Measurements from ENCODE around the gene INPP1.

Gene INPP1

DNA sequence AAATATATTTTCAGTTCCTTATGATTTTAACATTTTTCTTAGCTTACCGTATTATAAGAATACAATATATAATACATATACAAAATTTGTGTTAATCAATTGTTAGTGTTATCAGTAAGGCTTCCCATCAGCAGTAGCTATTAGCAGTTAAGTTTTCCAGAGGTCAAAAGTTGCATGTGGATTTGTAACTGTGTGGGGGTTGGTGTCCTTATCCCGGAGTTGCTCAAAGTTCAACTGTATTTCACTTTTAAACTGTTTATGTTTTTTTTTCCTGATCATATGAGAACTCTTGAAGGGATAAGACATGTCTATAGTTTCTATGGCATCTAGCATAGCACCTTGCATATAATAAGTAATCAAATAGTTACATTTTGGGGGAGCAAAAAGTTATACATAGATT lies 52.9 kb downstream of the INPP1 start:
- Histone ChIP-seq H3K36me3 (ENCODE audit: insufficient read depth, low read length) (no peaks in the 10 kb centered on the region), H3F3A (ENCODE audit: low read depth) (no peaks in the 10 kb centered on the region), H3K4me3 (ENCODE audit: low read length, poor library complexity, severe bottlenecking) (no peak overlapping the region), H3K9me2 (replicated peaks; ENCODE audit: low read depth, low read length) (no peaks in the 10 kb centered on the region), H3K79me2 (ENCODE audit: insufficient read depth, low read length) (no peaks in the 10 kb centered on the region), H3K27me3 (ENCODE audit: insufficient read depth, low read length, poor library complexity, severe bottlenecking) (no peaks in the 10 kb centered on the region), H4K20me1 (ENCODE audit: insufficient read depth, low read length, poor library complexity, severe bottlenecking) (no peaks in the 10 kb centered on the region), H3K9ac (ENCODE audit: low read depth, low read length, poor library complexity, severe bottlenecking) (no peak overlapping the region), H3K4me2 (ENCODE audit: low read depth, low read length, poor library complexity, severe bottlenecking) (no peak overlapping the region), H3K9me3 (ENCODE audit: insufficient read depth, low read depth, low read length) (no peaks in the 10 kb centered on the region), H2AFZ (ENCODE audit: low read length) (no peak overlapping the region), H3K4me1 (ENCODE audit: insufficient read depth, low read length, poor library complexity, severe bottlenecking) (no peaks in the 10 kb centered on the region)
- TF ChIP-seq EZH2phosphoT487 (IDR thresholded peaks at IDR 0.05; ENCODE audit: borderline replicate concordance), result no peak
- TF ChIP-seq, protein P1, sequence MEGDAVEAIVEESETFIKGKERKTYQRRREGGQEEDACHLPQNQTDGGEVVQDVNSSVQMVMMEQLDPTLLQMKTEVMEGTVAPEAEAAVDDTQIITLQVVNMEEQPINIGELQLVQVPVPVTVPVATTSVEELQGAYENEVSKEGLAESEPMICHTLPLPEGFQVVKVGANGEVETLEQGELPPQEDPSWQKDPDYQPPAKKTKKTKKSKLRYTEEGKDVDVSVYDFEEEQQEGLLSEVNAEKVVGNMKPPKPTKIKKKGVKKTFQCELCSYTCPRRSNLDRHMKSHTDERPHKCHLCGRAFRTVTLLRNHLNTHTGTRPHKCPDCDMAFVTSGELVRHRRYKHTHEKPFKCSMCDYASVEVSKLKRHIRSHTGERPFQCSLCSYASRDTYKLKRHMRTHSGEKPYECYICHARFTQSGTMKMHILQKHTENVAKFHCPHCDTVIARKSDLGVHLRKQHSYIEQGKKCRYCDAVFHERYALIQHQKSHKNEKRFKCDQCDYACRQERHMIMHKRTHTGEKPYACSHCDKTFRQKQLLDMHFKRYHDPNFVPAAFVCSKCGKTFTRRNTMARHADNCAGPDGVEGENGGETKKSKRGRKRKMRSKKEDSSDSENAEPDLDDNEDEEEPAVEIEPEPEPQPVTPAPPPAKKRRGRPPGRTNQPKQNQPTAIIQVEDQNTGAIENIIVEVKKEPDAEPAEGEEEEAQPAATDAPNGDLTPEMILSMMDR (conservative IDR thresholded peaks at IDR 0.05; ENCODE audit: low read length), result no peak

DNA sequence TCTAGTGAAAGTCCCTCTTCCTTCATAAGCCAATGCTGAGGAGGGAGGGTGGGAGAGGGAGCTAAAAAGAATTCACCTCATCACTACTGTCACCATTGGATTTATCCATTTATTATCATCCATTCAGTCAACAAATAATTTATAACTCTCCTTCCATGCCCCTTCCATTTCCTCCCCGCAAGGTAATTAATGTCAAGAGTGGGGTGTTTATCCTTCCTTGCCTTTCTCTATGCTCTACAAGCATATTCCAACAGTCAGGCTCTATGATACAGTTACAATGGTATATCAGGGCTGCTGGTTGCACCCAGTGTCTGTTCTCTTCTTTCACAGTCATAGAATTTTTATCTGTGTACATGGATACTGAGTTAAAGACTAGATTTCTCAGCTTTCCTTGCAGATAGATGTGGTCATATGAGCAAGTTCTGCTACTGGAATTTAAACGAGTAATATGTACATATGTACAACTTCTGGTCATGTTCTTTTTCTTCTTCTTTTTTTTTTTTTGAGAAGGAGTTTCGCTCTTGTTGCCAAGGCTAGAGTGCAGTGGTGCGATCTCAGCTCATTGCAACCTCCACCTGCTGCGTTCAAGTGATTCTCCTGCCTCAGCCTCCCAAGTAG lies 59.7 kb downstream of the INPP1 start:
- Histone ChIP-seq H3K4me2 (ENCODE audit: low read depth, low read length, poor library complexity, severe bottlenecking) (no peak overlapping the region), H3F3A (ENCODE audit: low read depth) (peaks cover 11% of the 10 kb centered on the region; the same call in 1 of the 2 replicates), H2AFZ (ENCODE audit: low read length) (no peak overlapping the region), H3K9me2 (replicated peaks; ENCODE audit: low read depth, low read length) (no peaks in the 10 kb centered on the region), H3K4me3 (ENCODE audit: low read length, poor library complexity, severe bottlenecking) (no peak overlapping the region), H3K36me3 (ENCODE audit: insufficient read depth, low read length) (no peaks in the 10 kb centered on the region), H3K79me2 (ENCODE audit: insufficient read depth, low read length) (no peaks in the 10 kb centered on the region), H3K9me3 (ENCODE audit: insufficient read depth, low read depth, low read length) (no peaks in the 10 kb centered on the region), H4K20me1 (ENCODE audit: insufficient read depth, low read length, poor library complexity, severe bottlenecking) (no peaks in the 10 kb centered on the region), H3K9ac (ENCODE audit: low read depth, low read length, poor library complexity, severe bottlenecking) (no peak overlapping the region), H3K27me3 (ENCODE audit: insufficient read depth, low read length, poor library complexity, severe bottlenecking) (no peaks in the 10 kb centered on the region), H3K4me1 (ENCODE audit: insufficient read depth, low read length, poor library complexity, severe bottlenecking) (peaks cover 13% of the 10 kb centered on the region)
- TF ChIP-seq, protein P1 (conservative IDR thresholded peaks at IDR 0.05; ENCODE audit: low read length), result no peak
- TF ChIP-seq EZH2phosphoT487 (IDR thresholded peaks at IDR 0.05; ENCODE audit: borderline replicate concordance), result no peak

DNA sequence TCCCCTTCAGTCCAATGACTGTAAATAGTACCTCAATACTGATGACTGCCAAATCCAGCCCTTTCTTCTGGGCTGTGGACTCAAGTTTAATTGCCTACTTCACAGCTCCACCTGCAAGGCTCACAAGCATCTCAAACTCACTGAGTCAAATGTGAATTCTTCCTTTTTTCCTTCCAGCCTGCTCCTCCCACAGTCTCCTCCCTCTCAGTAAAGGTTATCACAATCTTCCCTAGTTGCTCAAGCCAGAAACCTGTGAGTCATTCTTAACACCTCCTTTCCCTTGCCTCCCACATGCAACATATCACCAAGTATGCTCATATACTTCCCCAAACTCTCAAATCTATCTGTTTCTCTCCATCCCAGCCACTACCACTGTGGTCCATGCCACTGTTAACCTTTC lies 61.1 kb downstream of the INPP1 start:
- no peak overlapping the region for H3K4me3 ChIP-seq (ENCODE audit: low read length, poor library complexity, severe bottlenecking)
- H2AFZ ChIP-seq (ENCODE audit: low read length), result peak overlapping the region; percentile 57; the same call in 1 of the 2 replicates
- no peaks in the 10 kb centered on the region for H4K20me1 ChIP-seq (ENCODE audit: insufficient read depth, low read length, poor library complexity, severe bottlenecking)
- TF ChIP-seq, protein P1 (conservative IDR thresholded peaks at IDR 0.05; ENCODE audit: low read length), result no peak
- TF ChIP-seq EZH2phosphoT487 (IDR thresholded peaks at IDR 0.05; ENCODE audit: borderline replicate concordance), result no peak
- H3F3A ChIP-seq (ENCODE audit: low read depth), result peaks cover 11% of the 10 kb centered on the region; the same call in 1 of the 2 replicates
- no peaks in the 10 kb centered on the region for H3K9me3 ChIP-seq (ENCODE audit: insufficient read depth, low read depth, low read length)
- no peaks in the 10 kb centered on the region for H3K9me2 ChIP-seq (replicated peaks; ENCODE audit: low read depth, low read length)
- peaks cover 21% of the 10 kb centered on the region for H3K4me1 ChIP-seq (ENCODE audit: insufficient read depth, low read length, poor library complexity, severe bottlenecking)
- no peak overlapping the region for H3K9ac ChIP-seq (ENCODE audit: low read depth, low read length, poor library complexity, severe bottlenecking)
- no peak overlapping the region for H3K4me2 ChIP-seq (ENCODE audit: low read depth, low read length, poor library complexity, severe bottlenecking)
- H3K36me3 ChIP-seq (ENCODE audit: insufficient read depth, low read length), result no peaks in the 10 kb centered on the region
- H3K79me2 ChIP-seq (ENCODE audit: insufficient read depth, low read length), result peaks cover 8% of the 10 kb centered on the region
- H3K27me3 ChIP-seq (ENCODE audit: insufficient read depth, low read length, poor library complexity, severe bottlenecking), result no peaks in the 10 kb centered on the region

Data from Loucy (cell line).